NCI-H1436 treated with DMSO at 0.1 percent for 48 hours (cell line): ENCODE data around the gene PCNX3.
A peak's percentile ranks its signal among the peaks of the same experiment; 100 is the strongest.

Source experiments
- DNase-seq: peaks from one replicate; lab custom pipeline; 2025; lab: John Stamatoyannopoulos, UW

PCNX3 gene

GRCh38 chr11:65640483-65641296, 25.1 kb downstream of the PCNX3 start:
- no peak for DNase-seq

- no peak for DNase-seq
Measured at GRCh38 chr11:65641297-65642013, 25.9 kb downstream of the PCNX3 start.

GRCh38 chr11:65642014-65642671, 26.6 kb downstream of the PCNX3 start:
- no peak for DNase-seq

GRCh38 chr11:65643971-65644370, 28.4 kb downstream of the PCNX3 start:
- DNase-seq = no peak

- DNase-seq = no peak
Measured at GRCh38 chr11:65644837-65645236, 29.3 kb downstream of the PCNX3 start.

- no peak for DNase-seq
Measured at GRCh38 chr11:65645710-65646109, 30.1 kb downstream of the PCNX3 start.

GRCh38 chr11:65646288-65646957, 30.8 kb downstream of the PCNX3 start:
- DNase-seq = no peak

- no peak for DNase-seq
Measured at GRCh38 chr11:65646958-65647701, 31.6 kb downstream of the PCNX3 start.

GRCh38 chr11:65648997-65649493, 33.5 kb downstream of the PCNX3 start:
- no peak for DNase-seq

- no peak for DNase-seq
Measured at GRCh38 chr11:65649656-65650546, 34.3 kb downstream of the PCNX3 start.

GRCh38 chr11:65650547-65651338, 35.2 kb downstream of the PCNX3 start:
- no peak for DNase-seq

GRCh38 chr11:65651339-65651588, 35.7 kb downstream of the PCNX3 start:
- DNase-seq = no peak

GRCh38 chr11:65651589-65652510, 36.3 kb downstream of the PCNX3 start:
- no peak for DNase-seq

GRCh38 chr11:65652511-65653228, 37.1 kb downstream of the PCNX3 start:
- peak; percentile 39 for DNase-seq

- DNase-seq = no peak
Measured at GRCh38 chr11:65653229-65654225, 38.0 kb downstream of the PCNX3 start.
